ENCODE results near the gene SH3PXD2A.

DNA sequence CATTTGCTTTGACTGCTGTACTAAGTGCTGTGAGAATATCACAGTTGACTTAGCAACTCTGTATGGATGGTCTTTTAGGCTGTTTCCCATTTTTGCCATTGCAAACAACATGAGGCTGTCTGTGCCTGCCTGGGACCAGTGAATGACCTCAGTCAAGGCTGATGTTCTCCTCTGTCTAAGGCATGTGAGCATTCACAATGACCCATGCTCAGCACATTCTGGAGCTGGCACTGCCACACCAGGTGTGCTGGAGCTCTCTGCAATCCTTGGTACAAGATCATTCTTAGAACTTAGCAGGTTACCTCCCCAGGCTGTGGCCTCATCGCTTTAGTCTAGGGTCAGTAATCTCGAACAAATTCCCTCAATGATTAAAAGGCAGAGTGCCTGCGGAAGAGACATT is 61.9 kb downstream of the SH3PXD2A start:
- TF ChIP-seq, protein P1, sequence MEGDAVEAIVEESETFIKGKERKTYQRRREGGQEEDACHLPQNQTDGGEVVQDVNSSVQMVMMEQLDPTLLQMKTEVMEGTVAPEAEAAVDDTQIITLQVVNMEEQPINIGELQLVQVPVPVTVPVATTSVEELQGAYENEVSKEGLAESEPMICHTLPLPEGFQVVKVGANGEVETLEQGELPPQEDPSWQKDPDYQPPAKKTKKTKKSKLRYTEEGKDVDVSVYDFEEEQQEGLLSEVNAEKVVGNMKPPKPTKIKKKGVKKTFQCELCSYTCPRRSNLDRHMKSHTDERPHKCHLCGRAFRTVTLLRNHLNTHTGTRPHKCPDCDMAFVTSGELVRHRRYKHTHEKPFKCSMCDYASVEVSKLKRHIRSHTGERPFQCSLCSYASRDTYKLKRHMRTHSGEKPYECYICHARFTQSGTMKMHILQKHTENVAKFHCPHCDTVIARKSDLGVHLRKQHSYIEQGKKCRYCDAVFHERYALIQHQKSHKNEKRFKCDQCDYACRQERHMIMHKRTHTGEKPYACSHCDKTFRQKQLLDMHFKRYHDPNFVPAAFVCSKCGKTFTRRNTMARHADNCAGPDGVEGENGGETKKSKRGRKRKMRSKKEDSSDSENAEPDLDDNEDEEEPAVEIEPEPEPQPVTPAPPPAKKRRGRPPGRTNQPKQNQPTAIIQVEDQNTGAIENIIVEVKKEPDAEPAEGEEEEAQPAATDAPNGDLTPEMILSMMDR (IDR thresholded peaks at IDR 0.05), result no peak
- no peak for TF ChIP-seq POLR2A (IDR thresholded peaks at IDR 0.05)
